ENCODE data around the gene ADAMTS18. TPM values are rescaled to one million over a fixed set of nuclear protein-coding genes. Genes with fewer than 3 reads are reported as not detected.

The ADAMTS18 gene
- total RNA-seq, 4 donors from 2014 or later = 2.8 to 21.1 (median 7.8) TPM

- DNase-seq (ENCODE audit: low spot score) = no peak
- ATAC-seq (ENCODE audit: low FRiP score) = no peak
Measured at GRCh38 chr16:77324729-77325128, 110.1 kb downstream of the ADAMTS18 start.

DNA sequence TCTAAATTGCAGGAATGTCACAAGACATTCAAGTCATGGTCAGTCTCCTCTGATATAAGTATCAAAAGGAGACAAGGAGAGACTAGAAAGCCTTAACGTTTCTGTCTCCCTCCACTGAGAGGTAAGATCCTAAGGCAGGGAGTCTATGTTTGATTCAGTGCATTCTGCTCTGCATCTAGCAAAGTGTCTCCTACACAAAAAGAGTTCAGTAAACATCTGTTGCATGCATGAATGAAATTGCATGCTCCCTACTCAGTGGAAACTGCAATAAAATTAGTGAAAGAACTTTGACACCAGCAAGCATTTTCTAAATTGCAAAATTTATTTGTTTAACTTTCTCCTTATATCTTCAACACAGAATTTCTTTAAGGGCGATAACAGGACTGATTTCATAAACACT is 111.1 kb downstream of the ADAMTS18 start:
- TF ChIP-seq, protein P1, sequence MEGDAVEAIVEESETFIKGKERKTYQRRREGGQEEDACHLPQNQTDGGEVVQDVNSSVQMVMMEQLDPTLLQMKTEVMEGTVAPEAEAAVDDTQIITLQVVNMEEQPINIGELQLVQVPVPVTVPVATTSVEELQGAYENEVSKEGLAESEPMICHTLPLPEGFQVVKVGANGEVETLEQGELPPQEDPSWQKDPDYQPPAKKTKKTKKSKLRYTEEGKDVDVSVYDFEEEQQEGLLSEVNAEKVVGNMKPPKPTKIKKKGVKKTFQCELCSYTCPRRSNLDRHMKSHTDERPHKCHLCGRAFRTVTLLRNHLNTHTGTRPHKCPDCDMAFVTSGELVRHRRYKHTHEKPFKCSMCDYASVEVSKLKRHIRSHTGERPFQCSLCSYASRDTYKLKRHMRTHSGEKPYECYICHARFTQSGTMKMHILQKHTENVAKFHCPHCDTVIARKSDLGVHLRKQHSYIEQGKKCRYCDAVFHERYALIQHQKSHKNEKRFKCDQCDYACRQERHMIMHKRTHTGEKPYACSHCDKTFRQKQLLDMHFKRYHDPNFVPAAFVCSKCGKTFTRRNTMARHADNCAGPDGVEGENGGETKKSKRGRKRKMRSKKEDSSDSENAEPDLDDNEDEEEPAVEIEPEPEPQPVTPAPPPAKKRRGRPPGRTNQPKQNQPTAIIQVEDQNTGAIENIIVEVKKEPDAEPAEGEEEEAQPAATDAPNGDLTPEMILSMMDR (IDR thresholded peaks at IDR 0.05) = no peak
- DNase-seq (ENCODE audit: low spot score) (no peak), ATAC-seq (ENCODE audit: low FRiP score) (no peak)

More at GRCh38 chr16:77324729-77325128, 110.1 kb downstream of the ADAMTS18 start:
- TF ChIP-seq, protein P1 (IDR thresholded peaks at IDR 0.05) = no peak

DNA sequence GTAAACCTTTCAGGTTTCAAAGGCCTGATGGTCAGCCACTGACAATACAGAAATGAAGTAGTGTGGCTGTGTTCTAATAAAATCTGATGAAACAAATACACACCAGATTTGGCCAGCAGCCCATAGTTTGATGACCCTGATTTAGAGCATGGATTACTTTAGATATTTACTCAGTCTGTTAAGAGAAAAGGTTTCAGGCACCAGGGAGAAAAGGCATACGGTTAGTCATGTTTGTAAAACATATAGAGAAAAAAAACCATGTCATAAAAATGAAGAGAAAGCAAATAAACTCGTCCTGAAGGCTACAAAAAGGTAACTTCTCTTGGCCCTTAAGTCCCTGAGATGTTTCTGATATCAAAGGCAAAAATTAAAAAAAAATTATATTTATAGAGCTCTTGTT is 112.1 kb downstream of the ADAMTS18 start:
- TF ChIP-seq, protein P1 (IDR thresholded peaks at IDR 0.05) = no peak
- DNase-seq (ENCODE audit: low spot score) (no peak), ATAC-seq (ENCODE audit: low FRiP score) (peak; percentile 18)

- ATAC-seq (ENCODE audit: low FRiP score) (no peak), DNase-seq (ENCODE audit: low spot score) (no peak)
- TF ChIP-seq, protein P1 (IDR thresholded peaks at IDR 0.05) = no peak
Measured at GRCh38 chr16:77317059-77317458, 117.8 kb downstream of the ADAMTS18 start.

- ATAC-seq (ENCODE audit: low FRiP score) (no peak), DNase-seq (ENCODE audit: low spot score) (no peak)
- TF ChIP-seq, protein P1 (IDR thresholded peaks at IDR 0.05) = no peak
Measured at GRCh38 chr16:77310877-77311276, 124.0 kb downstream of the ADAMTS18 start.

- DNase-seq (ENCODE audit: low spot score) (no peak), ATAC-seq (ENCODE audit: low FRiP score) (peak; percentile 84)
- TF ChIP-seq, protein P1 (IDR thresholded peaks at IDR 0.05) = no peak
Measured at GRCh38 chr16:77308163-77308561, 126.7 kb downstream of the ADAMTS18 start.

DNA sequence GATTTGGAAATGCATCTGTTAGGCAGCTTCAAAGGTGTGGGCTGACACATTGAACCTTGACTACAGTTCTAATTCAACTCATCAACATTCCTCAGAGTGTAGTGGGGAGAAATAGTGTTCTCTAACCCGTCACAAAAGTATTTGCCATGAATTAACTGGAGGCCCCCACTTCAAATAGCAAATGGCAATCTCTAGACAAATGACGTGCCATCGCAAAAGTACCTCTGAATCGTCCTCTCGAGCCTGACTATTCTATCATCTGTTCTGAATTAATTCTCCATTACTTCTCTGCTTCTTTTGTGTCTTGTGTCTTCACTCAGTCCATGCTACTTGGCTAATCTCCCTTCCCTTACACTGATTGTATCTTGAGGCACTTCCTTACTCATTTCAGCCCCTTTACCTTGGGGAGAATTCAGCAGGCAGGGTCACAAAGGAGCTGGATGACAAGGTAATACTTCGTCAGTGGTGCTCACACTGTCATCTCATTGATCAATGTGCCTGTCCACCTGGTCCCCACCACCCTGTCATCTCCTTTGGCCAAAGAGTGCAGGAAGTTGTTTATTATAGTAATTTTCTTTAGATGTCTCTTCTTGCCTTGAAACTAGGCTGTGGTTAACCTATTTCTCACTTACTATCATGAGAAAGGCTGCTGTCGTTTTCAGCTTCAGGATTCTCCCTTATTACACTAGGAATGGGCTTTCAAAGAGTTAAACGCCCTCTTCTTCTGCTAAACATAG is 127.2 kb downstream of the ADAMTS18 start:
- DNase-seq (ENCODE audit: low spot score) (no peak), ATAC-seq (ENCODE audit: low FRiP score) (no peak)
- TF ChIP-seq, protein P1 (IDR thresholded peaks at IDR 0.05) = no peak
